K562 (cell line): ENCODE measurements around the gene BCL2L13. TPM values are rescaled to one million over a fixed set of nuclear protein-coding genes. Genes with fewer than 3 reads are reported as not detected.
A peak's percentile ranks its signal among the peaks of the same experiment; 100 is the strongest.

ENCODE experiments used
- CHD7 ChIP-seq: fragments of 200-600 bp; sonication (generic); IDR thresholded peaks from one replicate; pipeline ENCODE4 v1.6.1; 2012; ENCODE audit warnings: mild to moderate bottlenecking, low read depth, low read length, inconsistent platforms
- HDAC1 ChIP-seq, 2 experiments: fragments of 450-650 bp; IDR thresholded peaks; 2 replicates each; pipeline ENCODE4 v1.6.1; 2016 to 2017; ENCODE audit warnings: inconsistent platforms in 1 of 2, mild to moderate bottlenecking in 1 of 2, moderate library complexity in 1 of 2
- HSF4 ChIP-seq: fragments of 250-450 bp; sonication (Bioruptor Pico); IDR thresholded peaks from 2 replicates; pipeline ENCODE4 v2.1.2; 2022; ENCODE audit warnings: mild to moderate bottlenecking, moderate library complexity, borderline replicate concordance
- MITF ChIP-seq: IDR thresholded peaks from 2 replicates; pipeline ENCODE4 v1.6.1; 2014; ENCODE audit warnings: antibody characterized with exemption
- TCF3 ChIP-seq: sonication (generic); formaldehyde crosslinking; IDR thresholded peaks from 2 replicates; pipeline ENCODE4 v1.4.0; 2020; ENCODE audit warnings: mild to moderate bottlenecking, missing genetic modification reagents
- ZBTB43 ChIP-seq: sonication (generic); formaldehyde crosslinking; IDR thresholded peaks from 2 replicates; pipeline ENCODE4 v1.8.0; 2023; ENCODE audit warnings: mild to moderate bottlenecking, missing genetic modification reagents
- ZBTB8A ChIP-seq: fragments of 450-650 bp; IDR thresholded peaks from 2 replicates; pipeline ENCODE4 v1.6.1; 2018; ENCODE audit warnings: mild to moderate bottlenecking, moderate library complexity; ENCODE audit not compliant: partially characterized antibody
- ZNF217 ChIP-seq: sonication (generic); formaldehyde crosslinking; IDR thresholded peaks from 2 replicates; pipeline ENCODE4 v1.8.0; 2022; ENCODE audit warnings: mild to moderate bottlenecking, missing genetic modification reagents
- polyA plus RNA-seq, 8 experiments: library from polyadenylated mRNA; depleted of rRNA in 4 of 8; stranded (reverse) in 5 of 8; unstranded in 3 of 8; fragments of >200 nt; fragmentation: Nextera tagmentation in 2 of 8; fragmentation: Illumina TruSeq in 1 of 8; extraction: Ambion mirVana in 2 of 8; extraction: Trizol in 1 of 8; gene quantifications; 2 replicates each; pipeline versions ENCODE4 v1.2.1 to v1.2.3, GENCODE V29; 2011 to 2014; ENCODE audit warnings: inconsistent platforms in 1 of 8, missing spikeins in 1 of 8
- total RNA-seq, 7 experiments: library from RNA; depleted of rRNA in 6 of 7; stranded (reverse); fragments of >200 nt in 6 of 7; fragmentation: Illumina TruSeq in 2 of 7; extraction: Trizol in 2 of 7; gene quantifications; 2 replicates each; pipeline versions ENCODE4 v1.2.1 to v1.2.3, GENCODE V29; 2011 to 2021; ENCODE audit warnings: low replicate concordance in 1 of 7

Gene BCL2L13
- total and polyA plus RNA-seq, 9 of the 15 experiments (the other 6 are each of a cell fraction or from before 2014, with no cell fraction given): 41.5 to 63.4 (median 56.5) TPM

GRCh38 chr22:17628406-17629172, 10.0 kb upstream of the BCL2L13 start, which contains the start of gene ATP6V1E1 (continued):
- TF ChIP-seq CHD7 (no peak), HSF4 (CRISPR knock-in tag) (no peak), TCF3 (CRISPR knock-in tag) (no peak), MITF (peak; percentile 87), HDAC1 (IDR thresholded peaks at IDR 0.05) (peak in 1 of 2 experiments; percentile 93; a peak in 2 of 4 replicates), ZNF217 (CRISPR knock-in tag) (no peak), ZBTB43 (CRISPR knock-in tag) (0 out of 2 replicates have a peak, but pooled peaks have one; percentile 67), ZBTB8A (no peak)
